A549 (cell line): ENCODE results near the gene SULT1C4. TPM values are rescaled to one million over a fixed set of nuclear protein-coding genes. Genes with fewer than 3 reads are reported as not detected.

Experiments used
- ATAC-seq, 2 experiments: fragments of 200-7000 bp in 1 of 2; fragments of >200 bp in 1 of 2; cut with Nextera tagmentation in 1 of 2; cut with Tn5 transposase in 1 of 2; 3 replicates each; pipeline versions ENCODE4 v1.8.0 to v1.9.1; 2018 to 2020; ENCODE audit warnings: mild to moderate bottlenecking in 1 of 2, moderate library complexity in 1 of 2
- CTCF ChIA-PET: fragments of 300-600 bp; sonication (Branson Sonifier 250); formaldehyde crosslinking; extraction: SDS; loops from one replicate; lab custom pipeline; 2021; ENCODE audit warnings: antibody characterized with exemption, inconsistent platforms; lab: Yijun Ruan, JAX
- POLR2A ChIA-PET: fragments of 350-600 bp; formaldehyde crosslinking; extraction: SDS; loops from one replicate; lab custom pipeline; 2021; ENCODE audit warnings: antibody characterized with exemption, inconsistent platforms; lab: Yijun Ruan, JAX
- DNase-seq, 2 experiments: peaks; one replicate each; pipeline versions ENCODE4 v3.0.0 to v3.0.0-alpha.2; 2011 to 2016; ENCODE audit warnings: low read depth in 1 of 2, low spot score in 1 of 2
- FAIRE-seq: peaks from 2 replicates; lab custom pipeline; 2011; peaks lifted over from hg19 to GRCh38; lab: Jason Lieb, UNC
- H3K27ac ChIP-seq, 2 experiments: fragments of >200 bp; sonication (Bioruptor Twin); formaldehyde crosslinking; 3 replicates each; pipeline ENCODE4 v1.5.1; 2016 to 2017
- H3K4me1 ChIP-seq: fragments of >200 bp; sonication (Bioruptor Twin); formaldehyde crosslinking; 3 replicates; pipeline ENCODE4 v1.6.1; 2016
- H3K4me2 ChIP-seq: fragments of >200 bp; sonication (Bioruptor Twin); formaldehyde crosslinking; 3 replicates; pipeline ENCODE4 v1.6.1; 2016
- H3K4me3 ChIP-seq: fragments of >200 bp; sonication (Bioruptor Twin); formaldehyde crosslinking; 3 replicates; pipeline ENCODE4 v1.5.1; 2016
- H3K9me3 ChIP-seq: fragments of >200 bp; sonication (Bioruptor Twin); formaldehyde crosslinking; 3 replicates; pipeline ENCODE4 v1.6.1; 2016
- CHD2 ChIP-seq: fragments of 150-350 bp; IDR thresholded peaks from 2 replicates; pipeline ENCODE4 v1.6.1; 2014; ENCODE audit warnings: low read length; ENCODE audit not compliant: partially characterized antibody
- EHMT2 ChIP-seq: fragments of 200-600 bp; sonication (generic); IDR thresholded peaks from 2 replicates; pipeline ENCODE4 v1.6.1; 2016; ENCODE audit warnings: antibody characterized with exemption, low read depth, mild to moderate bottlenecking, moderate library complexity
- EP300 ChIP-seq, 2 experiments: fragments of >200 bp; sonication (Bioruptor Twin); formaldehyde crosslinking; IDR thresholded peaks; 2 replicates in 1 of 2; 3 replicates in 1 of 2; pipeline ENCODE4 v1.6.1; 2016 to 2017
- ESRRA ChIP-seq: fragments of 150-350 bp; IDR thresholded peaks from 2 replicates; pipeline ENCODE4 v1.6.1; 2014; ENCODE audit warnings: mild to moderate bottlenecking, low read length, borderline replicate concordance
- FOSB ChIP-seq: fragments of 250-450 bp; sonication (Bioruptor Pico); IDR thresholded peaks from 2 replicates; pipeline ENCODE4 v1.5.0; 2020; ENCODE audit warnings: mild to moderate bottlenecking, moderate library complexity
- FOXS1 ChIP-seq: fragments of 250-450 bp; sonication (Bioruptor Pico); IDR thresholded peaks from 2 replicates; pipeline ENCODE4 v1.5.0; 2020; ENCODE audit warnings: mild to moderate bottlenecking, moderate library complexity
- GATA3 ChIP-seq: IDR thresholded peaks from 2 replicates; pipeline ENCODE4 v1.6.1; 2012; ENCODE audit warnings: borderline replicate concordance
- MAFK ChIP-seq: fragments of 450-650 bp; IDR thresholded peaks from 2 replicates; pipeline ENCODE4 v1.6.1; 2014; ENCODE audit not compliant: partially characterized antibody
- MAX ChIP-seq: IDR thresholded peaks from 2 replicates; pipeline ENCODE4 v1.6.1; 2012
- NFE2L2 ChIP-seq: fragments of 150-350 bp; conservative IDR thresholded peaks from 2 replicates; pipeline ENCODE4 v1.6.1; 2014; ENCODE audit warnings: low read length
- PHF8 ChIP-seq: fragments of 200-600 bp; sonication (generic); IDR thresholded peaks from 2 replicates; pipeline ENCODE4 v1.6.1; 2016; ENCODE audit warnings: low read depth, mild to moderate bottlenecking, antibody characterized with exemption, moderate library complexity, borderline replicate concordance
- POLR2A ChIP-seq: IDR thresholded peaks from 2 replicates; pipeline ENCODE4 v1.6.1; 2012; ENCODE audit warnings: mild to moderate bottlenecking, low read length
- RARB ChIP-seq: fragments of 250-450 bp; sonication (Bioruptor Pico); IDR thresholded peaks from 2 replicates; pipeline ENCODE4 v1.8.0; 2021; ENCODE audit warnings: mild to moderate bottlenecking, moderate library complexity
- RCOR1 ChIP-seq: fragments of 150-350 bp; IDR thresholded peaks from 2 replicates; pipeline ENCODE4 v1.6.1; 2014; ENCODE audit warnings: antibody characterized with exemption, low read length, low read depth
- RFX5 ChIP-seq: fragments of 450-650 bp; IDR thresholded peaks from 2 replicates; pipeline ENCODE4 v1.7.1; 2014; ENCODE audit warnings: antibody characterized with exemption, mild to moderate bottlenecking, moderate library complexity
- RNF2 ChIP-seq: fragments of 200-600 bp; sonication (generic); IDR thresholded peaks from 2 replicates; pipeline ENCODE4 v1.6.1; 2016; ENCODE audit warnings: low read depth, mild to moderate bottlenecking, antibody characterized with exemption, moderate library complexity, borderline replicate concordance
- ZNF302 ChIP-seq: fragments of 250-450 bp; sonication (Bioruptor Pico); IDR thresholded peaks from 2 replicates; pipeline ENCODE4 v1.9.0; 2021; ENCODE audit warnings: inconsistent platforms, mild to moderate bottlenecking, moderate library complexity
- ZSCAN20 ChIP-seq: fragments of 250-450 bp; sonication (Bioruptor Pico); IDR thresholded peaks from 2 replicates; pipeline ENCODE4 v1.8.0; 2022; ENCODE audit warnings: mild to moderate bottlenecking, moderate library complexity
- WGBS: methylation state at CpG from one replicate; pipeline ENCODE4 v1.1.6; 2017; ENCODE audit errors: missing lambda C conversion rate; 5-methylcytosine and 5-hydroxymethylcytosine counted together
- polyA plus RNA-seq, 4 experiments: library from polyadenylated mRNA; depleted of rRNA in 3 of 4; stranded (reverse); fragments of >200 nt; fragmentation: RNase III in 1 of 4; extraction: RNeasy Plus Mini Kit Qiagen cat#74134 plus additional on column Dnase treatment in 1 of 4; gene quantifications; 2 replicates in 3 of 4; 3 replicates in 1 of 4; pipeline ENCODE4 v1.2.3, GENCODE V29; 2011 to 2017
- TF ChIP-seq, protein P1 (sequence below): IDR thresholded peaks from 2 replicates; pipeline ENCODE4 v1.6.1; 2012; ENCODE audit warnings: low read depth, borderline replicate concordance
- TF ChIP-seq, protein P2 (sequence below): fragments of 250-450 bp; sonication (Bioruptor Pico); IDR thresholded peaks from 2 replicates; pipeline ENCODE4 v1.5.0; 2020; ENCODE audit warnings: low read depth, mild to moderate bottlenecking, moderate library complexity
- TF ChIP-seq, protein P3 (sequence below): fragments of >200 bp; sonication (Bioruptor Twin); formaldehyde crosslinking; IDR thresholded peaks from 3 replicates; pipeline ENCODE4 v1.5.1; 2016

Gene SULT1C4
- polyA plus RNA-seq, 2 of the 4 experiments (the other 2 are of a cell fraction), result 0.05 TPM; not detected in 1

DNA sequence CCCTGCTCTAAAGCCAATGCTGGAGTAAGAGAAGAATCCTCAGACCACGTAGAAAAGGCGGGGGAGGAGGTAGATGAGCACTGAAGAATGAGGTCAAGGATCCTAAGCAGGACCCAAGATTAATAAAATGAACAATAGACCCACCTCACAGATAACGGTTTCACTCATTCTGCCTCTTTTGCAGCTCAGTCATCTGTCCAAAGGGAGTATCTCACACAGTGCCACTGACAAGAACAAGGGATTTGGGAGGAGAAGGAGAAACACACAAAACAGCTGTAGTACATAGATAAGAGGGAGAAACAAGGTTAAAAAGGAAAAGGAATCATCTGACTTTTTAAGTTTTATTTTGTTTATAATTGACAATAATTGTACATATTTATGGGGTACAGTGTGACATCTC lies 30.9 kb upstream of the SULT1C4 start:
- FAIRE-seq, result no peak
- Histone ChIP-seq H3K27ac (no peak overlapping the region), H3K4me1 (peaks cover 7% of the 10 kb centered on the region), H3K4me2 (no peak overlapping the region), H3K4me3 (no peak overlapping the region), H3K9me3 (no peaks in the 10 kb centered on the region)
- ATAC-seq, result no peak
- ChIA-PET CTCF (interaction anchor here (0.5 to 5.6 kb wide), 3 partner anchors 238 to 314 kb away, joined by 3 to 30 read pairs (median 4); no protein-coding TSS in a partner anchor), POLR2A (no interaction called here)
- DNase-seq, result no peak
- TF ChIP-seq PHF8 (no peak), GATA3 (no peak), CHD2 (no peak), ZNF302 (no peak), RCOR1 (no peak), ZSCAN20 (CRISPR knock-in tag) (no peak), EHMT2 (no peak)
- WGBS, result 79% methylated on average over 3 of the region's 3 CpGs

DNA sequence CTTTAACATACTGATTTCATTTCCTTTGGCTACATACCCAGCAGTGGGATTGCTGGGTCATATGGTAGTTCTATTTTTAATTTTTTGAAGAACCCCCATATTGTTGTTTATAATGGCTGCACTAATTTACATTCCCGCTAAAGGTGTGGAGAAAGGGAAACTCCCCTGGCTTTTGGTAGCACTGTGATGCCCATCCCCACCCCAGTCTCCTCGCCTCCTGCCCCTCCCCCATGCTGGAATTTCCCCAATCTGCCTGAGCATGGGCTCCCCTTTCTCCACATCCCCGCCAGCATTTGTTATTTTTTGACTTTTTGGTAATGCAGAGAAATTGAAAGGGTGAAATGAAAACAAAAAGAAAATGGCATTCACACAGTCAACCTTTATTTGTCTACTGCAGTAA lies 30.0 kb upstream of the SULT1C4 start:
- no peaks in the 10 kb centered on the region for H3K9me3 ChIP-seq
- 84% methylated on average over 3 of the region's 3 CpGs for WGBS
- POLR2A ChIA-PET, result no interaction called here
- H3K27ac ChIP-seq, result peak overlapping the region in 1 of 2 experiments; percentile 55; a peak in 2 of 6 replicates
- ATAC-seq (no peak), FAIRE-seq (no peak), DNase-seq (no peak)
- peaks cover 7% of the 10 kb centered on the region for H3K4me1 ChIP-seq
- H3K4me2 ChIP-seq, result no peak overlapping the region
- CTCF ChIA-PET, result interaction anchor here (1.5 to 5.6 kb wide), 2 partner anchors 237 to 289 kb away, joined by 4 to 30 read pairs; no protein-coding TSS in a partner anchor
- H3K4me3 ChIP-seq, result no peak overlapping the region
- TF ChIP-seq FOXS1 (CRISPR knock-in tag), result no peak
- TF ChIP-seq CHD2, result no peak
- no peak for TF ChIP-seq RNF2
- TF ChIP-seq ESRRA, result no peak
- TF ChIP-seq FOSB (CRISPR knock-in tag), result no peak
- TF ChIP-seq MAX, result no peak
- TF ChIP-seq POLR2A, result no peak

GRCh38 chr2:108348816-108349570 lies 28.8 kb upstream of the SULT1C4 start:
- ChIA-PET CTCF (interaction anchor here (0.6 to 5.6 kb wide), 6 partner anchors 16 to 288 kb away, joined by 3 to 30 read pairs (median 6); no protein-coding TSS in a partner anchor), POLR2A (no interaction called here)
- no peak overlapping the region for H3K4me2 ChIP-seq
- no peak for FAIRE-seq
- H3K4me3 ChIP-seq, result no peak overlapping the region
- peak in 1 of 2 experiments; percentile 24; a peak in 2 of 6 replicates for ATAC-seq
- peak overlapping the region; percentile 63 to 70; a peak in 5 of 6 replicates for H3K27ac ChIP-seq
- H3K9me3 ChIP-seq, result no peaks in the 10 kb centered on the region
- 92% methylated on average over 5 of the region's 5 CpGs for WGBS
- peaks cover 7% of the 10 kb centered on the region for H3K4me1 ChIP-seq
- peak in 1 of 2 experiments; percentile 30 for DNase-seq
- TF ChIP-seq RARB (CRISPR knock-in tag), result no peak
- TF ChIP-seq MAFK, result peak; percentile 54
- TF ChIP-seq, protein P1, sequence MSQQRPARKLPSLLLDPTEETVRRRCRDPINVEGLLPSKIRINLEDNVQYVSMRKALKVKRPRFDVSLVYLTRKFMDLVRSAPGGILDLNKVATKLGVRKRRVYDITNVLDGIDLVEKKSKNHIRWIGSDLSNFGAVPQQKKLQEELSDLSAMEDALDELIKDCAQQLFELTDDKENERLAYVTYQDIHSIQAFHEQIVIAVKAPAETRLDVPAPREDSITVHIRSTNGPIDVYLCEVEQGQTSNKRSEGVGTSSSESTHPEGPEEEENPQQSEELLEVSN, result no peak

GRCh38 chr2:108349571-108349928 lies 28.2 kb upstream of the SULT1C4 start:
- FAIRE-seq, result no peak
- WGBS, result 32% methylated on average over 2 of the region's 2 CpGs
- POLR2A ChIA-PET, result no interaction called here
- Histone ChIP-seq H3K4me2 (peak overlapping the region; percentile 21; the same call in 1 of the 3 replicates), H3K4me1 (peaks cover 7% of the 10 kb centered on the region)
- TF ChIP-seq EP300 (IDR thresholded peaks at IDR 0.05), result no peak
- no peak for TF ChIP-seq RFX5
- TF ChIP-seq, protein P2, sequence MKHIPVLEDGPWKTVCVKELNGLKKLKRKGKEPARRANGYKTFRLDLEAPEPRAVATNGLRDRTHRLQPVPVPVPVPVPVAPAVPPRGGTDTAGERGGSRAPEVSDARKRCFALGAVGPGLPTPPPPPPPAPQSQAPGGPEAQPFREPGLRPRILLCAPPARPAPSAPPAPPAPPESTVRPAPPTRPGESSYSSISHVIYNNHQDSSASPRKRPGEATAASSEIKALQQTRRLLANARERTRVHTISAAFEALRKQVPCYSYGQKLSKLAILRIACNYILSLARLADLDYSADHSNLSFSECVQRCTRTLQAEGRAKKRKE, result no peak
- peak; percentile 67 for TF ChIP-seq NFE2L2
- peak; percentile 37 for TF ChIP-seq MAFK
- TF ChIP-seq, protein P3, sequence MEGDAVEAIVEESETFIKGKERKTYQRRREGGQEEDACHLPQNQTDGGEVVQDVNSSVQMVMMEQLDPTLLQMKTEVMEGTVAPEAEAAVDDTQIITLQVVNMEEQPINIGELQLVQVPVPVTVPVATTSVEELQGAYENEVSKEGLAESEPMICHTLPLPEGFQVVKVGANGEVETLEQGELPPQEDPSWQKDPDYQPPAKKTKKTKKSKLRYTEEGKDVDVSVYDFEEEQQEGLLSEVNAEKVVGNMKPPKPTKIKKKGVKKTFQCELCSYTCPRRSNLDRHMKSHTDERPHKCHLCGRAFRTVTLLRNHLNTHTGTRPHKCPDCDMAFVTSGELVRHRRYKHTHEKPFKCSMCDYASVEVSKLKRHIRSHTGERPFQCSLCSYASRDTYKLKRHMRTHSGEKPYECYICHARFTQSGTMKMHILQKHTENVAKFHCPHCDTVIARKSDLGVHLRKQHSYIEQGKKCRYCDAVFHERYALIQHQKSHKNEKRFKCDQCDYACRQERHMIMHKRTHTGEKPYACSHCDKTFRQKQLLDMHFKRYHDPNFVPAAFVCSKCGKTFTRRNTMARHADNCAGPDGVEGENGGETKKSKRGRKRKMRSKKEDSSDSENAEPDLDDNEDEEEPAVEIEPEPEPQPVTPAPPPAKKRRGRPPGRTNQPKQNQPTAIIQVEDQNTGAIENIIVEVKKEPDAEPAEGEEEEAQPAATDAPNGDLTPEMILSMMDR, result no peak
- TF ChIP-seq, all 56 proteins: peak for 2
- H3K27ac ChIP-seq, result peak overlapping the region; percentile 63 to 70
- ATAC-seq (peak in 1 of 2 experiments; percentile 30; a peak in 3 of 6 replicates), DNase-seq (no peak)
- no peaks in the 10 kb centered on the region for H3K9me3 ChIP-seq
- H3K4me3 ChIP-seq, result no peak overlapping the region
- CTCF ChIA-PET, result interaction anchor here (0.6 to 5.6 kb wide), 5 partner anchors 17 to 287 kb away, joined by 3 to 30 read pairs (median 7); no protein-coding TSS in a partner anchor
